Panc1 (cell line): ENCODE data around the gene TMC7. TPM values are rescaled to one million over a fixed set of nuclear protein-coding genes. Genes with fewer than 3 reads are reported as not detected.

ENCODE experiments used
- ATAC-seq: fragments of 200-7000 bp; cut with Tn5 transposase; 2 replicates; pipeline ENCODE4 v1.9.1; 2020; ENCODE audit warnings: mild to moderate bottlenecking, moderate library complexity
- BruUV-seq: library from RNA; stranded (reverse); fragments of 400-500 nt; replicated peaks from 2 replicates; lab custom pipeline; 2021; lab: Mats Ljungman, UMichigan
- CTCF ChIA-PET: fragments of 300-600 bp; sonication (Branson Sonifier 250); formaldehyde crosslinking; loops from one replicate; lab custom pipeline; 2022; ENCODE audit warnings: antibody characterized with exemption; lab: Charles Lee
- POLR2A ChIA-PET: fragments of 300-600 bp; sonication (Branson Sonifier 250); formaldehyde crosslinking; loops from one replicate; lab custom pipeline; 2022; ENCODE audit warnings: antibody characterized with exemption; lab: Charles Lee
- DNase-seq: peaks from one replicate; pipeline ENCODE4 v3.0.0-alpha.2; 2010; ENCODE audit warnings: low read depth, low spot score
- H3K27ac ChIP-seq: 2 replicates; pipeline ENCODE4 v1.5.1; 2011; ENCODE audit warnings: mild to moderate bottlenecking, low read length, inconsistent platforms
- H3K27me3 ChIP-seq: fragments of 200-500 bp; sonication (Bioruptor generic); 2 replicates; pipeline ENCODE4 v1.6.0; 2014; ENCODE audit warnings: low read length, inconsistent platforms; ENCODE audit not compliant: control insufficient read depth, insufficient read depth
- H3K36me3 ChIP-seq: fragments of 200-500 bp; sonication (Bioruptor generic); 2 replicates; pipeline ENCODE4 v1.5.1; 2014; ENCODE audit warnings: inconsistent platforms, mild to moderate bottlenecking, low read length, moderate library complexity; ENCODE audit not compliant: control insufficient read depth, insufficient read depth
- H3K4me1 ChIP-seq: 2 replicates; pipeline ENCODE4 v1.5.1; 2011; ENCODE audit warnings: inconsistent platforms, mild to moderate bottlenecking, low read length, moderate library complexity; ENCODE audit not compliant: control insufficient read depth, insufficient read depth
- H3K4me3 ChIP-seq, 2 experiments: 2 replicates each; pipeline ENCODE4 v1.5.1; 2011 to 2012; ENCODE audit warnings: low read depth in 2 of 2, low read length in 2 of 2, mild to moderate bottlenecking in 2 of 2, inconsistent platforms in 1 of 2, moderate library complexity in 1 of 2
- H3K9me3 ChIP-seq: fragments of 200-500 bp; sonication (Bioruptor generic); 2 replicates; pipeline ENCODE4 v1.5.1; 2014; ENCODE audit warnings: low read depth, mild to moderate bottlenecking, inconsistent platforms, low read length, moderate library complexity; ENCODE audit not compliant: control insufficient read depth, insufficient read depth
- POLR2AphosphoS5 ChIP-seq: IDR thresholded peaks from 2 replicates; pipeline ENCODE4 v1.6.1; 2012; ENCODE audit warnings: mild to moderate bottlenecking, low read depth, low read length, moderate library complexity
- SIN3A ChIP-seq: IDR thresholded peaks from 2 replicates; pipeline ENCODE4 v1.6.1; 2012; ENCODE audit warnings: low read depth, mild to moderate bottlenecking, low read length, moderate library complexity, borderline replicate concordance; ENCODE audit not compliant: insufficient read depth
- TCF7L2 ChIP-seq: IDR thresholded peaks from 2 replicates; pipeline ENCODE4 v1.6.1; 2011; ENCODE audit warnings: mild to moderate bottlenecking, low read depth, low read length, inconsistent platforms
- in situ Hi-C: cut with HindIII; loops from 2 replicates; pipeline ENCODE4 v1.10.0; 2016; ENCODE audit warnings: low sequenced_read_pairs, low pct_unique_long_range_greater_than_20kb
- intact Hi-C: fragments of 100-400 bp; cut with micrococcal nuclease; formaldehyde crosslinking; loops from one replicate; pipeline ENCODE4 v1.10.0; 2022; ENCODE audit not compliant: unreplicated experiment
- total RNA-seq: library from RNA; stranded (reverse); gene quantifications from one replicate; pipeline ENCODE4 v1.2.1, GENCODE V29; 2021; ENCODE audit not compliant: unreplicated experiment
- TF ChIP-seq, protein P1 (sequence below), 2 experiments: IDR thresholded peaks; 2 replicates each; pipeline ENCODE4 v1.6.1; 2011 to 2012; ENCODE audit warnings: low read depth in 2 of 2, control low read depth in 1 of 2, low read length in 1 of 2, mild to moderate bottlenecking in 1 of 2, moderate library complexity in 1 of 2; ENCODE audit not compliant: insufficient read depth in 1 of 2
- TF ChIP-seq, protein P2 (sequence below): fragments of 450-650 bp; IDR thresholded peaks from 2 replicates; pipeline ENCODE4 v1.5.1; 2017; ENCODE audit warnings: mild to moderate bottlenecking

TMC7 gene
- total RNA-seq, 1 experiment from 2014 or later = 5.1 TPM

DNA sequence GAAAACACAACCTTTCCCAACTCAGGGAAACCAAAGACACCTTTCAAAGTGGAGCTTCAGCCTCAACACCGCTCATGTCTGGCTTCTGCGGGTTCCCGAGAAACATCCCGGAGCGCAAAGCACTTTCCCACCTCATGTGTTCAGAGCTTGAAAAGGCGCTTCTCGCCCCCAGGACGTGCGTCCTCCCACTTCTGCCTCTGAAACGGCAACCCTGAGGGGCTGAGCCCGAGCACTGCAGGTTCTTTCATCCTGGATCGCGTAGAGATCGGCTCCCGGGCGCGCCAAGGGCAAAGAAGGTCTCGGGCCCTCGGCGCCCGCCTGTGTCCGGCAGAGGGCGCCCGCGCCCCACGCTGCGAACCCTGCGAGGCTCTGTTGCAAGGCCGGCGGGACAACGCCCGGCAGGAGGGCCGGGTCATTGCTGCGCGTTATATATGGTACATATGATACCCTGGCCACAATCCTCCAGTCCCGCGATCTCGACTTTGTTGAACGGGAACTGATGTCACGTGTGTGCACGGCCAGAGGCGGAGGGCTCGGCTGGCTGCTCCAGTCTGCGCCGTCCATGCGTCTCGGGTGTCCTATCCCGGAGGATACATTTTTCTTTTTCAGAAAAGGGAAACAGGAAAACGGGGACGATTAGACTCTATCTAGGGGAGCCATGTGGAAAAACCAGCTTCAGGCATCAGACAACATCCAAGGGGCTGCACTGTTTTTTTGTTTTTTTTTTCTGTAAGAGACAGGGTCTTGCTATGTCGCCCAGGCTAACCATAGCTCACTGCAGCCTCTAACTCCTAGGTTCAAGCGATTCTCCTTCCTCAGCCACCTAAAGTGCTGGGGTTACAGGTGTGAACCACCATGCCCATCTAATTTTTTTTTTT lies 102.8 kb downstream of the TMC7 start:
- ChIA-PET POLR2A (interaction anchor here (0.7 kb wide), 2 partner anchors 8 to 291 kb away, joined by 7 to 10 read pairs; no protein-coding TSS in a partner anchor), CTCF (interaction anchor here (0.5 to 1.4 kb wide), 11 partner anchors 9 to 416 kb away, joined by 3 to 16 read pairs (median 4); partner anchors contain the start of gene TMC7)
- DNase-seq (peak; percentile 89), ATAC-seq (peak; percentile 98)
- Histone ChIP-seq H3K36me3 (no peaks in the 10 kb centered on the region), H3K27ac (peak overlapping the region; percentile 65), H3K27me3 (no peaks in the 10 kb centered on the region), H3K4me3 (peak overlapping the region; percentile 48 to 79), H3K9me3 (no peaks in the 10 kb centered on the region), H3K4me1 (no peaks in the 10 kb centered on the region; the same call in 1 of the 2 replicates)
- TF ChIP-seq, protein P1, sequence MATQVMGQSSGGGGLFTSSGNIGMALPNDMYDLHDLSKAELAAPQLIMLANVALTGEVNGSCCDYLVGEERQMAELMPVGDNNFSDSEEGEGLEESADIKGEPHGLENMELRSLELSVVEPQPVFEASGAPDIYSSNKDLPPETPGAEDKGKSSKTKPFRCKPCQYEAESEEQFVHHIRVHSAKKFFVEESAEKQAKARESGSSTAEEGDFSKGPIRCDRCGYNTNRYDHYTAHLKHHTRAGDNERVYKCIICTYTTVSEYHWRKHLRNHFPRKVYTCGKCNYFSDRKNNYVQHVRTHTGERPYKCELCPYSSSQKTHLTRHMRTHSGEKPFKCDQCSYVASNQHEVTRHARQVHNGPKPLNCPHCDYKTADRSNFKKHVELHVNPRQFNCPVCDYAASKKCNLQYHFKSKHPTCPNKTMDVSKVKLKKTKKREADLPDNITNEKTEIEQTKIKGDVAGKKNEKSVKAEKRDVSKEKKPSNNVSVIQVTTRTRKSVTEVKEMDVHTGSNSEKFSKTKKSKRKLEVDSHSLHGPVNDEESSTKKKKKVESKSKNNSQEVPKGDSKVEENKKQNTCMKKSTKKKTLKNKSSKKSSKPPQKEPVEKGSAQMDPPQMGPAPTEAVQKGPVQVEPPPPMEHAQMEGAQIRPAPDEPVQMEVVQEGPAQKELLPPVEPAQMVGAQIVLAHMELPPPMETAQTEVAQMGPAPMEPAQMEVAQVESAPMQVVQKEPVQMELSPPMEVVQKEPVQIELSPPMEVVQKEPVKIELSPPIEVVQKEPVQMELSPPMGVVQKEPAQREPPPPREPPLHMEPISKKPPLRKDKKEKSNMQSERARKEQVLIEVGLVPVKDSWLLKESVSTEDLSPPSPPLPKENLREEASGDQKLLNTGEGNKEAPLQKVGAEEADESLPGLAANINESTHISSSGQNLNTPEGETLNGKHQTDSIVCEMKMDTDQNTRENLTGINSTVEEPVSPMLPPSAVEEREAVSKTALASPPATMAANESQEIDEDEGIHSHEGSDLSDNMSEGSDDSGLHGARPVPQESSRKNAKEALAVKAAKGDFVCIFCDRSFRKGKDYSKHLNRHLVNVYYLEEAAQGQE (IDR thresholded peaks at IDR 0.05; ENCODE audit: insufficient read depth in 1 of 2, low read depth in 2 of 2, low read length in 1 of 2) = peak in 1 of 2 experiments; percentile 5; a peak in 1 of 4 replicates
- TF ChIP-seq TCF7L2 (peak; percentile 29; the same call in 1 of the 2 replicates), POLR2AphosphoS5 (peak; percentile 79; the same call in 1 of the 2 replicates), SIN3A (0 out of 2 replicates have a peak, but pooled peaks have one; percentile 76)
- TF ChIP-seq, protein P2, sequence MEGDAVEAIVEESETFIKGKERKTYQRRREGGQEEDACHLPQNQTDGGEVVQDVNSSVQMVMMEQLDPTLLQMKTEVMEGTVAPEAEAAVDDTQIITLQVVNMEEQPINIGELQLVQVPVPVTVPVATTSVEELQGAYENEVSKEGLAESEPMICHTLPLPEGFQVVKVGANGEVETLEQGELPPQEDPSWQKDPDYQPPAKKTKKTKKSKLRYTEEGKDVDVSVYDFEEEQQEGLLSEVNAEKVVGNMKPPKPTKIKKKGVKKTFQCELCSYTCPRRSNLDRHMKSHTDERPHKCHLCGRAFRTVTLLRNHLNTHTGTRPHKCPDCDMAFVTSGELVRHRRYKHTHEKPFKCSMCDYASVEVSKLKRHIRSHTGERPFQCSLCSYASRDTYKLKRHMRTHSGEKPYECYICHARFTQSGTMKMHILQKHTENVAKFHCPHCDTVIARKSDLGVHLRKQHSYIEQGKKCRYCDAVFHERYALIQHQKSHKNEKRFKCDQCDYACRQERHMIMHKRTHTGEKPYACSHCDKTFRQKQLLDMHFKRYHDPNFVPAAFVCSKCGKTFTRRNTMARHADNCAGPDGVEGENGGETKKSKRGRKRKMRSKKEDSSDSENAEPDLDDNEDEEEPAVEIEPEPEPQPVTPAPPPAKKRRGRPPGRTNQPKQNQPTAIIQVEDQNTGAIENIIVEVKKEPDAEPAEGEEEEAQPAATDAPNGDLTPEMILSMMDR = peak; percentile 100
- no TSS peak for BruUV-seq
- in situ Hi-C loops (no loop called here), intact Hi-C loops (loop anchor here (1.0 to 10.0 kb wide), 4 partner anchors 81 to 418 kb away; partner anchors contain the start of gene SYT17)

DNA sequence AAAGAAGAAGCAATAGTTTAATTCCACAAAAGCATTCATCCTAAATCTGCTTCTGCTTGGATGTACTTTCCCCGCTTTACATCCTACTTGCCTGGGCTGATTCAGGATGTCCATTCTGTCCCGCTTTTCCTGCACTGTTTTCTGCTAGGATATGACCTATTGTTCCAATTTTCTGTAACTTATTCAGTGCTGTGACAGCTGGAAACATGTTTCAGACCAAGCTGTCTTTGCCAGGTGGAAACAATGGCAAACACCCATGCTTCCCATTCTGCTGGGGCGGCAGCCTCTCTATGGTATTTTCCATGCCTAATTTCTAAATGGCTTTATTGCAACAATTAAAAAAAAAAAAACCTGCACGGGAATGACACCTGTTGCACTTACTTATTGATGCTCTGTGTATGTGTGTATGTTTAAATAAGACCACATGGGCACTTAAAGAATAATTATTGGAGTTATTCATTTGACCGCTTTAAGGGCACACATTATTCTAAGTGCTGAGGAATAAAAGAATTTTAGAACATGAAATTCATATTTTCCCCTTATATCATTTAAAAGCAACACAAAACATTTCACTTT lies 104.7 kb downstream of the TMC7 start:
- BruUV-seq = no TSS peak
- intact Hi-C loops (loop anchor here (5.0 to 10.0 kb wide), 3 partner anchors 79 to 416 kb away; partner anchors contain the start of gene SYT17), in situ Hi-C loops (no loop called here)

More for the DNA sequence above, 104.7 kb downstream of the TMC7 start:
- no peaks in the 10 kb centered on the region for H3K27me3 ChIP-seq
- H3K27ac ChIP-seq = no peak overlapping the region
- H3K4me3 ChIP-seq = no peak overlapping the region
- TF ChIP-seq POLR2AphosphoS5 (no peak), TCF7L2 (no peak), SIN3A (no peak)
- TF ChIP-seq, protein P1 (IDR thresholded peaks at IDR 0.05; ENCODE audit: insufficient read depth in 1 of 2, low read depth in 2 of 2, low read length in 1 of 2) = no peak
- TF ChIP-seq, protein P2 = no peak
- no peaks in the 10 kb centered on the region for H3K9me3 ChIP-seq
- ChIA-PET POLR2A (no interaction called here), CTCF (no interaction called here)
- H3K36me3 ChIP-seq = no peaks in the 10 kb centered on the region
- ATAC-seq = no peak
- peaks cover 12% of the 10 kb centered on the region for H3K4me1 ChIP-seq
- no peak for DNase-seq
